ENCODE results near the gene TRAF3IP1.

GRCh38 chr2:238277695-238278094, 42.6 kb upstream of the TRAF3IP1 start:
- TF ChIP-seq POLR2A (IDR thresholded peaks at IDR 0.05) (no peak), CTCF (IDR thresholded peaks at IDR 0.05) (no peak)

Data from uterus (tissue), 2 donors.